GM12875 (cell line): ENCODE results near the gene UBR3.

Source experiments
- H3K4me3 ChIP-seq: one replicate; pipeline ENCODE4 v1.5.1; 2011; ENCODE audit warnings: low read depth, low read length, control low read depth
- CTCF ChIP-seq: IDR thresholded peaks from 2 replicates; pipeline ENCODE4 v1.5.1; 2011; ENCODE audit warnings: low read depth, mild to moderate bottlenecking, control low read depth, inconsistent platforms, low read length, moderate library complexity, borderline replicate concordance; ENCODE audit not compliant: insufficient read depth

The UBR3 gene

GRCh38 chr2:170095380-170095779 is 268.1 kb downstream of the UBR3 start:
- H3K4me3 ChIP-seq: no peak overlapping the region
- TF ChIP-seq CTCF: no peak

- TF ChIP-seq CTCF: no peak
- H3K4me3 ChIP-seq: no peak overlapping the region
Measured at GRCh38 chr2:170098626-170099312, 271.5 kb downstream of the UBR3 start.

- TF ChIP-seq CTCF: no peak
Measured at GRCh38 chr2:170101789-170102188, 274.5 kb downstream of the UBR3 start.

GRCh38 chr2:170106102-170106840 is 279.0 kb downstream of the UBR3 start:
- no peak overlapping the region for H3K4me3 ChIP-seq
- no peak for TF ChIP-seq CTCF

More at GRCh38 chr2:170101789-170102188, 274.5 kb downstream of the UBR3 start:
- no peak overlapping the region for H3K4me3 ChIP-seq

GRCh38 chr2:170113168-170113894 is 286.1 kb downstream of the UBR3 start:
- H3K4me3 ChIP-seq: no peak overlapping the region
- no peak for TF ChIP-seq CTCF

- no peak overlapping the region for H3K4me3 ChIP-seq
- TF ChIP-seq CTCF: no peak
Measured at GRCh38 chr2:170115501-170116229, 288.4 kb downstream of the UBR3 start.
